Measurements from ENCODE around the gene KCNH8.
A peak's percentile ranks its signal among the peaks of the same experiment; 100 is the strongest.

DNA sequence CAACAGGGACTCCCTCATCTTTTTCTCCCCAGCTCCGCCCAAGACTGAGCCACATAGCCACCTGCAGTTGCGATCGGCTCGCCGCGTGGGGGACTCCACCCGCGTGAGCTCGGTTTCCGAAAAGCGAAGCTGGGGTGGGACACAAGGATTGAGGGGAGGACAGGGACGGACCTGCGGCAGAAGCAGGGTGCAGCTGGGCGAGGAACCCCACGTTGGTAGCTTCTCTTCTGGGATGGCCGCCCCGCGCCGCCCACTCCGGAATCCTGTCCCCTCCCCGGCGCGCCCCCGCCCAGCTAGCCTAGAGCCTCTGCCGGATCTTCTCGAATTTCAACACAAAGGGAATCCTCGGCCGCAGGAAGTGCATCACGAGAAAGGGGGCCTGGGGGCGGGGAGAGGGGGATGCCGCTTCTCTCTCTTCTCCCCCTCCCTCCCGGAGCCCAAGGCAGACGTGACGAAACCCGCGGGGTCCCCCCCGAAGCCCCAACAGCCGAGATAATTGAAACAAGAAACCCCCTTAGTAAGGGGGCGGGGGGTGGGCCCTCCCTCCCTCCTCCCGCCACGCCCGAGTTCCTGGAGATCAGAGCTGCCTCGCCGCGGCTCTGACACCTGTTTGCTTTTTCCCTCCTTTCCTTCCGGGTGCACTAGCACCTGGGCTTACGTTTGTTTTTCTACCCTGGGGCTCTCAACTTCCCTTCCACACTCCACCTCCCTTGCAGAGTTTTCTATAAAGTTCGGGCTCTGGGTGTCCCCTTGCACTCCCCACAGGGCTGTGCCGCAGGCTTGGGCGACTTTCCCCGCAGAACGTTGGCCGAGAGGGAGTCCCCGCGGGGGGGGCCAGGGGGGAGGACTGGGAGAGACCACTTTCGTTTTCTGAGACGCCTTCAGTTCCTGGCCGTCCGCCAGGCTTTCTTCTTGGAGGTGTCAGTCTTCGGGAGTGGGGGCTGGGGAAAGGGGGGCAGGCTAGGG is 1.3 kb upstream of the KCNH8 start:
- no peak for TF ChIP-seq EZH2 (IDR thresholded peaks at IDR 0.05; ENCODE audit: low read length, missing control alignments)
- TF ChIP-seq, protein P1, sequence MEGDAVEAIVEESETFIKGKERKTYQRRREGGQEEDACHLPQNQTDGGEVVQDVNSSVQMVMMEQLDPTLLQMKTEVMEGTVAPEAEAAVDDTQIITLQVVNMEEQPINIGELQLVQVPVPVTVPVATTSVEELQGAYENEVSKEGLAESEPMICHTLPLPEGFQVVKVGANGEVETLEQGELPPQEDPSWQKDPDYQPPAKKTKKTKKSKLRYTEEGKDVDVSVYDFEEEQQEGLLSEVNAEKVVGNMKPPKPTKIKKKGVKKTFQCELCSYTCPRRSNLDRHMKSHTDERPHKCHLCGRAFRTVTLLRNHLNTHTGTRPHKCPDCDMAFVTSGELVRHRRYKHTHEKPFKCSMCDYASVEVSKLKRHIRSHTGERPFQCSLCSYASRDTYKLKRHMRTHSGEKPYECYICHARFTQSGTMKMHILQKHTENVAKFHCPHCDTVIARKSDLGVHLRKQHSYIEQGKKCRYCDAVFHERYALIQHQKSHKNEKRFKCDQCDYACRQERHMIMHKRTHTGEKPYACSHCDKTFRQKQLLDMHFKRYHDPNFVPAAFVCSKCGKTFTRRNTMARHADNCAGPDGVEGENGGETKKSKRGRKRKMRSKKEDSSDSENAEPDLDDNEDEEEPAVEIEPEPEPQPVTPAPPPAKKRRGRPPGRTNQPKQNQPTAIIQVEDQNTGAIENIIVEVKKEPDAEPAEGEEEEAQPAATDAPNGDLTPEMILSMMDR (conservative IDR thresholded peaks at IDR 0.05 in 1 of 2, IDR thresholded peaks at IDR 0.05 in 1 of 2; ENCODE audit: low read depth in 1 of 2, low read length in 2 of 2): peak; percentile 44 to 50

All from fibroblast of lung (primary cell).